Breast epithelium (tissue), 4 donors: ENCODE data around the gene PSMB11. TPM values are rescaled to one million over a fixed set of nuclear protein-coding genes. Genes with fewer than 3 reads are reported as not detected.

Source experiments
- DNase-seq, 2 donors: peaks; one replicate each; pipeline ENCODE4 v3.0.0-alpha.2; 2019; ENCODE audit warnings: low spot score in 2 of 2
- H3K27ac ChIP-seq, 2 donors: fragments of 200-600 bp; sonication (generic) in 1 of 2; one replicate each; pipeline ENCODE4 v1.5.1; 2016 to 2019; ENCODE audit warnings: mild to moderate bottlenecking in 1 of 2
- H3K27me3 ChIP-seq, 2 donors: fragments of 200-600 bp; sonication (generic) in 1 of 2; one replicate each; pipeline versions ENCODE4 v1.5.1 to v1.6.0; 2017 to 2019; ENCODE audit warnings: control low read depth in 1 of 2, mild to moderate bottlenecking in 1 of 2
- H3K36me3 ChIP-seq: fragments of 200-600 bp; one replicate; pipeline ENCODE4 v1.5.1; 2019
- H3K4me1 ChIP-seq, 2 donors: fragments of 200-600 bp; sonication (generic); one replicate each; pipeline ENCODE4 v1.5.1; 2016 to 2019; ENCODE audit warnings: control low read depth in 1 of 2
- H3K4me3 ChIP-seq, 3 donors: fragments of 200-600 bp; sonication (generic); 1 replicate in 2 of 3; 2 replicates in 1 of 3; pipeline ENCODE4 v1.5.1; 2016 to 2019; ENCODE audit warnings: mild to moderate bottlenecking in 3 of 3, moderate library complexity in 2 of 3
- H3K9me3 ChIP-seq, 2 donors: fragments of 200-600 bp; sonication (generic) in 1 of 2; one replicate each; pipeline ENCODE4 v1.5.1; 2016 to 2019; ENCODE audit warnings: control low read depth in 1 of 2
- POLR2A ChIP-seq: fragments of 450-650 bp; IDR thresholded peaks from one replicate; pipeline ENCODE4 v1.6.1; 2016; ENCODE audit warnings: antibody characterized with exemption, mild to moderate bottlenecking, moderate library complexity
- POLR2AphosphoS5 ChIP-seq, 3 donors: sonication (generic); formaldehyde crosslinking; IDR thresholded peaks; one replicate each; pipeline ENCODE4 v1.6.1; 2017; ENCODE audit warnings: antibody characterized with exemption in 3 of 3
- intact Hi-C: fragments of 100-400 bp; cut with DNase I; formaldehyde crosslinking; loops from one replicate; pipeline ENCODE4 v1.15.1; 2023; ENCODE audit warnings: low total_unique reads
- total RNA-seq, 3 donors: library from RNA; depleted of rRNA; stranded (reverse); fragments of >200 nt; gene quantifications; one replicate each; pipeline ENCODE4 v1.1.0, GENCODE V29; 2016
- TF ChIP-seq, protein P1 (sequence below), 3 donors: fragments of 450-650 bp; IDR thresholded peaks; one replicate each; pipeline ENCODE4 v1.5.1; 2016 to 2017; ENCODE audit warnings: antibody characterized with exemption in 3 of 3, mild to moderate bottlenecking in 3 of 3, moderate library complexity in 3 of 3

The PSMB11 gene
- total RNA-seq, 3 donors from 2014 or later: not detected

DNA sequence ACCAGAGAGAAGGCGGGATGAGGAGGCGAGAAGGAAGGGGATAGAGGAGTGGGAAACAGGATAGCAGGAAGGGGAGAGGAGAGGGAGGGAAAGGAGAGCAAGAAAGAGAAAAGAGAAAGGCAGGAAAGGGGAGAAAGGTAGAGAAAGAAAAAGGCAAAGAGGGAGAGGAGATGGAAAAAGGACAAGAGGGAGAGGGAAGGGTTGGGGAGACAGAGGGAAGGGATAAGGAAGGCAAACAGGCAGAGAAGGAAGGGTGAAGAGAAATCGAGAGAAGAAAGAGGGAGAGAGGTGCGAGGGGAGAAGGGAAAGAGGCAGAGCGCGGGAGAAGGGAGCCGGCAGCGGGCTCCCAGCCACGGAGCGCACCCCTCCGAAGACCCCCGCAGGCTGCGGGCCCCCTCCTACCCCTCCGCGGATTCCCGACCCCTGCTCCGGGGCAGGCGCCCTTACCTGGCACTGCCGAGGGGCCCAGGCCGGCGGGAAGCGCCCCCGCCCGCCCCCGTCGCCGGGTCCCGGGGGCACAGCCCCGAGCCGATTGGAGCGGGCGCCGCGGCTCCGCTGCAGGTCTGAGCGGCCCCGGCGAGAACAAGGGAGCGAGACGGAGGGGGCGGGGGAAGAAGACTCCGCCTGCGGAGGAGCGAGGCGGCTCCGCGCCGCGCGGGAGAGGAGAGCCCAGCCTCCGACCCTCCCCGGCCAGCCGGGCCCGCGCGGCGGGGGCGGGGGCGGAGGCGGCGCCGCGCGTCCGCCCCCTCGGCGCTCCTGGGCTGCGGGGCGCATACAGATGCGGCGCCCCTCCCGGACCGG, 15.1 kb downstream of the PSMB11 start, which contains the start of gene CDH24:
TSS of gene CDH24 (minus strand) at position 565 of the 801 bp plus-strand sequence. CDS start 1,787 bp downstream, outside the sequence.
- peak in 1 of 2 donors; percentile 51 for DNase-seq
- H3K9me3 ChIP-seq: no peaks in the 10 kb centered on the region
- no peaks in the 10 kb centered on the region for H3K27me3 ChIP-seq
- H3K4me1 ChIP-seq: peaks cover 0 to 9% of the 10 kb centered on the region in 2 donors
- peak within 1 kb of the TSS; percentile 63 to 78 (median 74) for H3K4me3 ChIP-seq
- intact Hi-C loops: no loop called here
- peak within 1 kb of the TSS; percentile 56 to 57 for H3K27ac ChIP-seq
- H3K36me3 ChIP-seq: peaks cover 9% of the 10 kb centered on the region
- no peak for TF ChIP-seq POLR2AphosphoS5 (IDR thresholded peaks at IDR 0.05)
- TF ChIP-seq, protein P1, sequence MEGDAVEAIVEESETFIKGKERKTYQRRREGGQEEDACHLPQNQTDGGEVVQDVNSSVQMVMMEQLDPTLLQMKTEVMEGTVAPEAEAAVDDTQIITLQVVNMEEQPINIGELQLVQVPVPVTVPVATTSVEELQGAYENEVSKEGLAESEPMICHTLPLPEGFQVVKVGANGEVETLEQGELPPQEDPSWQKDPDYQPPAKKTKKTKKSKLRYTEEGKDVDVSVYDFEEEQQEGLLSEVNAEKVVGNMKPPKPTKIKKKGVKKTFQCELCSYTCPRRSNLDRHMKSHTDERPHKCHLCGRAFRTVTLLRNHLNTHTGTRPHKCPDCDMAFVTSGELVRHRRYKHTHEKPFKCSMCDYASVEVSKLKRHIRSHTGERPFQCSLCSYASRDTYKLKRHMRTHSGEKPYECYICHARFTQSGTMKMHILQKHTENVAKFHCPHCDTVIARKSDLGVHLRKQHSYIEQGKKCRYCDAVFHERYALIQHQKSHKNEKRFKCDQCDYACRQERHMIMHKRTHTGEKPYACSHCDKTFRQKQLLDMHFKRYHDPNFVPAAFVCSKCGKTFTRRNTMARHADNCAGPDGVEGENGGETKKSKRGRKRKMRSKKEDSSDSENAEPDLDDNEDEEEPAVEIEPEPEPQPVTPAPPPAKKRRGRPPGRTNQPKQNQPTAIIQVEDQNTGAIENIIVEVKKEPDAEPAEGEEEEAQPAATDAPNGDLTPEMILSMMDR (IDR thresholded peaks at IDR 0.05): no peak
- TF ChIP-seq POLR2A: no peak

DNA sequence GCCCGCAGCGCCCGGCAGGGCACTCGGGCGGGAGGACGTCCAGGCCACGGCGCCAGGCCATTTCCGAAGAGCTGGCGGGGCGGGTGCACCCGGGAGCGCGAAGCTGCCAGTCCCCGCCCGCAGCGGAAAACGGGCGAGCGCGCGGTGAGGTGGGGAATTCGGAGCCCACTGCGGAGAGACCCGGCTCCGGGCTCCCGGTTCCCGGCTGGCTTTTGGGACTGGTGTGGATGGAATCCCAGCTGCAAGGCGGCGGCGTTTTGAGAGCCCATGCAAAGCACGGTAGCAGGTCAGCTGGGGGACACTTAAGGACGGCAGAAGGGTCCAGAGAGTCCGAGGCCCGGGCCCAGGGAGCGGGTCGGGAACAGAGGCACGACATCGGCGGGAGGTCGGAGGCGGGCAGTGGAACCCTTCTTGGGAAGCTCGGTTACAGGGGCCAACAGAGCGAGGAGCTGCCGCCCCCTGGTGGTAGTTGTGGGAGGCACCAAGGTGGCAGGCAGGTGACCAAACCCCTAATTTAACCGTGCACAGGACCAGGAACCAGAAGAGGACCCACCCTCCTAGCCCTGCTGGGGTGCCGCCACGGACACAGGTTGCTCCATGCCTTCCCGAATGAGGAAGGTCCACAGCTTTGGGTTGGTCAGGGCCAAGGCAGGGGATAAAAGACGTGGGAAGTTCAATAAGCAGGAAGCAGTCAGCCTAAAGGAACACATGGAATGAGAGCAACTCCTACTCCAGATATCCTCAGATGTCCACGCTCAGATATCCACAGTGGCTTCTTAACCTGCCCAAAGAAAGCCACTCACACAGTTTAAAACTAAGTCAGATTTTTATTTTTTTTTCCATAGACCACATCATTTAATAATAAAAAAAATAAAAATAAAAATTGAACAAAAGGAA, 16.0 kb downstream of the PSMB11 start:
- TF ChIP-seq POLR2AphosphoS5 (IDR thresholded peaks at IDR 0.05) (peak in 2 of 3 donors; percentile 36 to 46), POLR2A (no peak)
- TF ChIP-seq, protein P1 (IDR thresholded peaks at IDR 0.05): peak; percentile 94 to 95 (median 94)
- Histone ChIP-seq H3K27me3 (no peaks in the 10 kb centered on the region), H3K4me1 (peaks cover 0 to 9% of the 10 kb centered on the region in 2 donors), H3K9me3 (no peaks in the 10 kb centered on the region), H3K4me3 (peak overlapping the region; percentile 63 to 78 (median 74)), H3K27ac (peak overlapping the region; percentile 56 to 57), H3K36me3 (peaks cover 9% of the 10 kb centered on the region)
- intact Hi-C loops: no loop called here
- DNase-seq: peak; percentile 80 to 90

DNA sequence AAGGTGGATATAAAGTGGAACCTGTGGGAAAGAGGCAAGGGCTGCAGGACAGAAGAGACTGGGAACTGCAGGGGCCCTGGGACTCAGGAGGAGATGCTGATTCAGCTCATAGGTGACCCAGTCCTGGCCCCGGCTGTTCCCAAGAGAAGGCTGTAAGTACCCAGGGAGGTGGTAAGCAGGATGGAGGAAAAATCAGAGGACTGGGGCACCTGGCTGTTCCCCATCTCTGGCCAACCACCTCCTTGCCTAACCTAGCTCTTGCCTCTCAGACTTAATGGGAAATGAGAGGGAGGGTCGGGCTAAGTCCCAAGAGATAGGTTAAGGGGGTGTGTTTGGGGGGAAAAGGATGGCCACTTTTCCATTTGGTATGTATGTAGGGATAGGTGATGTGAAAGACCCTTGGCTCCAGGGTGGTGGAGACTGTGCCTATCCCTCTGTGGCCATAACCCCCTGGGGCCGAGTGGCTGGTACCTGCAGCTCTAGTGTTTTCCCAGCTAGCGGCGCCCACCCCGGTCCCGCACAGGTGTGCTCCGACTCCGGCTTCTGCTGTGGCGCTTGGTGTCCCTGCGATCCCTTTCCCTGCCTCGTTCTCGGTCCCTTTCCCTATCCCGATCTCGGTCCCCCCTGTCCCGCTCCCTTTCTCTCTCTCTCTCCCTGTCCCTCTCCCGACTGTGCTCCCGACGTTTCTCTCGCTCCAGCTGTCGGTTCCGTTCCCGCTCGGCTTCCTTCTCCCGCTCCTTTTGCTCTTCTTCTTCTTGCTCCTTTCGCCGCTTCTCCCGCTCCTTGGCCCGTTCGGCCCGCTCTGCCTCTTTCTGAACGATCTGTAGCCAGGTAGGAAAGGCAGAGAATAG, 16.9 kb downstream of the PSMB11 start:
- DNase-seq: no peak
- TF ChIP-seq, protein P1 (IDR thresholded peaks at IDR 0.05): no peak
- no peak for TF ChIP-seq POLR2A
- no peak for TF ChIP-seq POLR2AphosphoS5 (IDR thresholded peaks at IDR 0.05)
- H3K36me3 ChIP-seq: peaks cover 9% of the 10 kb centered on the region

DNA sequence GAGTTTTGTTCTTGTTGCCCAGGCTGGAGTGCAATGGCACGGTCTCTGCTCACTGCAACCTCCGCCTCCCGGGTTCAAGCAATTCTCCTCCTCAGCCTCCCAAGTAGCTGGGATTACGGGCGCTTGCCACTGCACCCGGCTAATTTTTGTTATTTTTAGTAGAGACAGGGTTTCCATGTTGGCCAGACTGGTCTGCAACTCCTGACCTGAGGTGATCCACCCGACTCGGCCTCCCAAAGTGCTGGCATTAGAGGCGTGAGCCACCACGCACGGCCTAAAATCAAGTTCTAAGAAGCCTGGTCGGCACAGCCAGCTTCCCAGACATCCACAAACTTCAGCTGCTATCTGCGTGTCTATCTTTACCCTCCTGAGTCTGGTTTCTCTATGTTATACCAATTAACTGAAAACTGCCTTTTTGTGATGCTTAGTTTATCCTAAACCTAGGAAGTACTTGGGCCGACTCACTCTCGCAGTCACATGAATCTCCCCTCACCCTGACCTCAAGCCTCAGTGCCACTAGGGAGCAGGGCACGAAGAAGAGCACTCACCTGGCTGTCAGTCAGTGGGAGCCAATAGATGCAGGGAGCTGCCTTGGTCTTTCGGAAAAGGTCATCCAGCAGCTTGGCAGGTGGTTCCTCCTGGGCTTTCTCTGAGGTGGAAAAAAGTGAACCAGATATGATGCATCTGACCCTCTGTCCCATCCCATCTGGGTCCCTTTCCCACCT, 18.7 kb downstream of the PSMB11 start:
- no peaks in the 10 kb centered on the region for H3K27me3 ChIP-seq
- H3K27ac ChIP-seq: peak overlapping the region in 1 of 2 donors; percentile 63
- H3K4me1 ChIP-seq: peaks cover 0 to 9% of the 10 kb centered on the region in 2 donors
- H3K4me3 ChIP-seq: no peak overlapping the region
- no peak for DNase-seq
- no peaks in the 10 kb centered on the region for H3K9me3 ChIP-seq
- intact Hi-C loops: no loop called here
- H3K36me3 ChIP-seq: peaks cover 9% of the 10 kb centered on the region
- TF ChIP-seq, protein P1 (IDR thresholded peaks at IDR 0.05): no peak
- TF ChIP-seq POLR2A (no peak), POLR2AphosphoS5 (IDR thresholded peaks at IDR 0.05) (no peak)

More for the DNA sequence above, 16.9 kb downstream of the PSMB11 start:
- H3K4me1 ChIP-seq: peaks cover 0 to 9% of the 10 kb centered on the region in 2 donors
- intact Hi-C loops: no loop called here
- H3K4me3 ChIP-seq: no peak overlapping the region
- H3K27me3 ChIP-seq: no peaks in the 10 kb centered on the region
- H3K27ac ChIP-seq: no peak overlapping the region
- no peaks in the 10 kb centered on the region for H3K9me3 ChIP-seq
